ENCODE results near the gene SUN1.

The SUN1 gene

GRCh38 chr7:893686-894085 lies 61.4 kb downstream of the SUN1 start:
- no peak for FAIRE-seq

- no peak for FAIRE-seq
These were observed 62.0 kb downstream of the SUN1 start for GRCh38 chr7:894164-894867.

GRCh38 chr7:894927-895450 lies 62.7 kb downstream of the SUN1 start:
- FAIRE-seq, result no peak

GRCh38 chr7:895451-896052 lies 63.3 kb downstream of the SUN1 start:
- no peak for FAIRE-seq

- no peak for FAIRE-seq
These were observed 64.2 kb downstream of the SUN1 start for GRCh38 chr7:896346-897075.

- no peak for FAIRE-seq
These were observed 64.8 kb downstream of the SUN1 start for GRCh38 chr7:897086-897485.

- FAIRE-seq, result no peak
These were observed 65.6 kb downstream of the SUN1 start for GRCh38 chr7:897771-898376.

GRCh38 chr7:898460-898854 lies 66.2 kb downstream of the SUN1 start:
- FAIRE-seq, result no peak

- FAIRE-seq, result no peak
These were observed 66.8 kb downstream of the SUN1 start for GRCh38 chr7:898855-899681.

GRCh38 chr7:899806-900205 lies 67.5 kb downstream of the SUN1 start:
- no peak for FAIRE-seq

- FAIRE-seq, result no peak
These were observed 68.2 kb downstream of the SUN1 start for GRCh38 chr7:900331-901040.

- FAIRE-seq, result no peak
These were observed 68.7 kb downstream of the SUN1 start for GRCh38 chr7:901041-901387.

- no peak for FAIRE-seq
These were observed 69.3 kb downstream of the SUN1 start for GRCh38 chr7:901388-902154.

GRCh38 chr7:902996-903395 lies 70.7 kb downstream of the SUN1 start:
- no peak for FAIRE-seq

GRCh38 chr7:903921-904755 lies 71.9 kb downstream of the SUN1 start:
- FAIRE-seq, result no peak

- FAIRE-seq, result no peak
These were observed 72.6 kb downstream of the SUN1 start for GRCh38 chr7:904847-905246.

- FAIRE-seq, result no peak
These were observed 74.5 kb downstream of the SUN1 start for GRCh38 chr7:906776-907157.

GRCh38 chr7:907158-907980 lies 75.1 kb downstream of the SUN1 start:
- no peak for FAIRE-seq

- no peak for FAIRE-seq
These were observed 75.9 kb downstream of the SUN1 start for GRCh38 chr7:908159-908581.

Data from G401.6 (cell line).